Astrocyte (in vitro differentiated cells and primary cell): ENCODE results near the gene ZFP1. TPM values are rescaled to one million over a fixed set of nuclear protein-coding genes. Genes with fewer than 3 reads are reported as not detected.
"Not testable (repeated sequence)": the region's sequence is repeated elsewhere in the genome, so short reads cannot be mapped to it uniquely, and the experiment has no call there.

Source experiments
- DNase-seq: peaks from one replicate; pipeline ENCODE4 v3.0.0-alpha.2; 2010; ENCODE audit warnings: low read depth
- FAIRE-seq: peaks from 2 replicates; lab custom pipeline; 2011; peaks lifted over from hg19 to GRCh38; lab: Jason Lieb, UNC
- H2AFZ ChIP-seq: 2 replicates; pipeline ENCODE4 v1.6.0; 2012; ENCODE audit warnings: low read depth, low read length, inconsistent platforms
- H3K27ac ChIP-seq: 2 replicates; pipeline ENCODE4 v1.5.1; 2011; ENCODE audit warnings: low read depth, low read length, inconsistent platforms
- H3K27me3 ChIP-seq: 2 replicates; pipeline ENCODE4 v1.6.0; 2011; ENCODE audit warnings: low read length, inconsistent platforms; ENCODE audit not compliant: insufficient read depth
- H3K36me3 ChIP-seq: 2 replicates; pipeline ENCODE4 v1.5.1; 2011; ENCODE audit warnings: low read length, inconsistent platforms; ENCODE audit not compliant: insufficient read depth
- H3K4me1 ChIP-seq: 2 replicates; pipeline ENCODE4 v1.5.1; 2011; ENCODE audit warnings: low read length, inconsistent platforms; ENCODE audit not compliant: insufficient read depth
- H3K4me2 ChIP-seq: 2 replicates; pipeline ENCODE4 v1.6.0; 2012; ENCODE audit warnings: low read length, inconsistent platforms
- H3K4me3 ChIP-seq: 2 replicates; pipeline ENCODE4 v1.5.1; 2011; ENCODE audit warnings: low read depth, mild to moderate bottlenecking, low read length, inconsistent platforms; ENCODE audit not compliant: insufficient read depth
- H3K79me2 ChIP-seq: 2 replicates; pipeline ENCODE4 v1.6.0; 2012; ENCODE audit warnings: mild to moderate bottlenecking, low read length, inconsistent platforms; ENCODE audit not compliant: insufficient read depth
- H3K9ac ChIP-seq: 2 replicates; pipeline ENCODE4 v1.6.0; 2012; ENCODE audit warnings: mild to moderate bottlenecking, low read length, inconsistent platforms
- H3K9me3 ChIP-seq: 2 replicates; pipeline ENCODE4 v1.5.1; 2012; ENCODE audit warnings: low read depth, mild to moderate bottlenecking, low read length, inconsistent platforms; ENCODE audit not compliant: insufficient read depth
- H4K20me1 ChIP-seq: 2 replicates; pipeline ENCODE4 v1.6.0; 2012; ENCODE audit warnings: low read length, inconsistent platforms; ENCODE audit not compliant: insufficient read depth
- H3K27ac Mint-ChIP-seq: one replicate; pipeline ENCODE4 v1.8.0; 2021; ENCODE audit warnings: mild to moderate bottlenecking, mixed read lengths; ENCODE audit not compliant: unreplicated experiment
- H3K27me3 Mint-ChIP-seq: one replicate; pipeline ENCODE4 v1.8.0; 2021; ENCODE audit warnings: low read depth, mixed read lengths; ENCODE audit not compliant: unreplicated experiment
- H3K36me3 Mint-ChIP-seq: one replicate; pipeline ENCODE4 v1.8.0; 2021; ENCODE audit warnings: low read depth, mixed read lengths; ENCODE audit not compliant: unreplicated experiment
- H3K4me1 Mint-ChIP-seq: one replicate; pipeline ENCODE4 v1.8.0; 2021; ENCODE audit warnings: low read depth, mixed read lengths; ENCODE audit not compliant: unreplicated experiment
- H3K4me3 Mint-ChIP-seq: one replicate; pipeline ENCODE4 v1.8.0; 2021; ENCODE audit warnings: mild to moderate bottlenecking, moderate library complexity, mixed read lengths; ENCODE audit not compliant: unreplicated experiment
- H3K9me3 Mint-ChIP-seq: one replicate; pipeline ENCODE4 v1.8.0; 2021; ENCODE audit warnings: mild to moderate bottlenecking, mixed read lengths; ENCODE audit not compliant: unreplicated experiment
- EZH2 ChIP-seq: IDR thresholded peaks from 2 replicates; pipeline ENCODE4 v1.6.1; 2012; ENCODE audit warnings: mild to moderate bottlenecking, low read length, inconsistent platforms; ENCODE audit not compliant: insufficient read depth
- total RNA-seq: library from RNA; stranded (reverse); gene quantifications from 2 replicates; pipeline ENCODE4 v1.2.1, GENCODE V29; 2021
- TF ChIP-seq, protein P1 (sequence below): IDR thresholded peaks from 2 replicates; pipeline ENCODE4 v1.5.1; 2011; ENCODE audit warnings: low read depth, mild to moderate bottlenecking, inconsistent platforms, low read length, moderate library complexity; ENCODE audit not compliant: insufficient read depth

Gene ZFP1
- total RNA-seq, 1 donor from 2014 or later, result 8.2 TPM

DNA sequence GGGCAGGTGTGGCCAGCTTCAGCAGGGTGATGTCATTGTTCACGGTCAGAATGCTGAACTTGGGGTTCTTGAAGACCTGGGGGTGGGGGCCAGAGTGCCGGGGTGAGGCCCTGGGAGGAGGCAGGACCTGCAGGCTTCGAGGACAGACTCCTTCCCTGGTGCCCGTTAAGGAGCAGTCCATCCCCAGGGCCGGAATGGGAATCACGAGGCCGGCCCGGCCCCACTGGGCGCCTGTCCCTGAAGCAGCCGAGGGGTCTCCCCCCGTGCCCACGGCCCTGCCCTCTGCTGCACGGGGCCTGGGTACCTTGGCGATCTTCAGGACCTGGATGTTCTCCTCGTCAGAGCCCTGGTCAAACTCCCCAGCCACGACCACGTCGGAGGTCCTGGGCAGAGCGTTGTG lies 57.1 kb downstream of the ZFP1 start:
- not testable (repeated sequence) for H3K9me3 Mint-ChIP-seq, H3K27me3 Mint-ChIP-seq, H3K27ac Mint-ChIP-seq, H3K27ac ChIP-seq, H3K4me1 Mint-ChIP-seq, H3K4me3 ChIP-seq, H3K27me3 ChIP-seq, H3K36me3 Mint-ChIP-seq, H3K4me1 ChIP-seq, H3K4me2 ChIP-seq, FAIRE-seq, H2AFZ ChIP-seq, H3K9ac ChIP-seq, H3K36me3 ChIP-seq, H3K4me3 Mint-ChIP-seq, H4K20me1 ChIP-seq, H3K79me2 ChIP-seq, DNase-seq, H3K9me3 ChIP-seq

DNA sequence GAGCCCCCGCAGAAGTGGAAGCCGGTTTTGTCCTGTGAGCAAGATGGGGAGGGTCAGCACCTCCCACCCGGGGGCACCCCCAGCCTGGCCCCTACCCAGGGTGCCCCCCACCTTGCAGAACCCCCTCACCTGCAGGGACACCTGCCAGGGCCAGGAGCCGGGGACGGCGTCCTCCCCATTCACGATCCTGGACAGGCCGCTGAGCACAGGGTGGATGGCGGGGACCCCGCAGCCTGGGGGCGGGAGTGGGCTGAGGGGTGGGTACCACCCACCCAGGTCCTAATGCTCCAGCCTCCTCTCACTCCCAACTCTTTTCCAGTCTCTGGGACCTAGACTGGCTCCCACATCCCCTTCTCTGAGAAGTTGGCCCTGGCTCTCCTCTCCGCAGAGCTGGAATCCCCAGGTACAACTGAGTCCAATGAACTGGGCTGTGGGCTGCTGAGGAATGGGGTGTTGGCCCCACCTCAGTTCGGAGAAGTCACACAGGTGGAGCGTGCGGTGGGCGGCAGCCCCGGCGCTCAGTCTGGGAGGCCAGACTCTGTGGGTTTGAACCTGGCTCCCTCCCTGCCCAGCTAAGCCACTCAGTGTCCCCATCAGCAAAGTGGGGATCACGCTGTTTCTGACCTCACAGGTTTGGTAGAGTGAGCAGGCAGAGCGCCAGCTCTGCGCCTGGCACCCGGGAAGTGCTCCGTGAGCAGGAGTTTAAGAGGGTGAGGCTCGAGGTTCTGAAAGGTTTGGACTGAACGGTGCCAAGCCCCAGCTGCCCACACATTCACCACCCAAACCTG lies 57.8 kb downstream of the ZFP1 start:
- not testable (repeated sequence) for H2AFZ ChIP-seq, H3K4me1 ChIP-seq, H3K4me3 ChIP-seq, H3K4me2 ChIP-seq, H3K4me3 Mint-ChIP-seq, H3K27me3 Mint-ChIP-seq, DNase-seq, H3K9me3 Mint-ChIP-seq, H3K9me3 ChIP-seq, H3K9ac ChIP-seq, H3K4me1 Mint-ChIP-seq, H3K27ac Mint-ChIP-seq, FAIRE-seq, H3K36me3 ChIP-seq, H3K27ac ChIP-seq, H3K27me3 ChIP-seq, H3K36me3 Mint-ChIP-seq, H4K20me1 ChIP-seq, H3K79me2 ChIP-seq

DNA sequence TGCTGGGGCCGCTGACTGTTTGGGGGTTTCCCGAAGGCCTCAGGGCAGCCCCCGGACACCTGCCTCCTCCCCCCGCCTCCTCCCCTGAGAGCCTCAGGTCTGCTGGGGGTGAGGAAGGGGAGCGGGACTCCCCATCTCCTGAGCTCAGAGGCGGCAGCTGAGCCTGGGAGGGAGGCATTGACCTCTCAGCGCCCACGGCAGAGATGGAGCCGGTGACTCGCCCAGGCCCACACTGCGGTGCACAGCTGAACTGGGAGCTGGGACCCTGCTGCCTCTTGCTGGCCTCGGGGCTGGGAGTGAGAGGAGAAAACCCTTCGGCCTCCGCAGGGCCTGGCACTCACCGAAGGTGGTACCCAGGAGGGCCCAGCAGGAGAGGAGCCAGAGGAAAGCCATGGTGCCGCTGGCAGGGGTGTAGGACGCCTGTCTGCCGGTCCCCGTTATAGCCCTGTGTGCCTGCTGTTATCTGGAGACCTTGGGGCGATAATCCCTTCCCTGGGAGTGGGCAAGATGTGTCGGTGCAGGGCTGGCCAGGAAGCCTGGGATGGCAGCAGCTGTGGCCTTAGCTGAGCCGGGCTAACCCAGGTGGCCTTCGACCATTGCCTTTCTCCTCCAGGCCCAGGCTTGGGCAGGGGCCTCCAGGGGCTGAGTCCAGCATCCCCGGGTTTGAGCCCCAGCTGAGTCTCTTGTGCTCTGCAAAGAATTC lies 58.6 kb downstream of the ZFP1 start, which contains the start of gene CTRB2:
CTRB2 (minus strand) TSS at position 413 of the 703 bp plus-strand sequence; CDS start at position 393, 20 bp downstream.
- H3K9ac ChIP-seq, result no peak within 1 kb of the TSS
- H3K79me2 ChIP-seq, result no peaks in the 10 kb centered on the region
- Mint-ChIP-seq H3K27me3 (peaks cover 7% of the 10 kb centered on the region), H3K9me3 (no peaks in the 10 kb centered on the region), H3K4me3 (peak within 1 kb of the TSS; percentile 20), H3K4me1 (peaks cover 2% of the 10 kb centered on the region), H3K27ac (peak within 1 kb of the TSS; percentile 41), H3K36me3 (no peaks in the 10 kb centered on the region)
- no peak within 1 kb of the TSS for H3K4me2 ChIP-seq
- no peak within 1 kb of the TSS for H2AFZ ChIP-seq
- no peaks in the 10 kb centered on the region for H3K9me3 ChIP-seq
- FAIRE-seq (no peak), DNase-seq (no peak)
- no peaks in the 10 kb centered on the region for H3K36me3 ChIP-seq
- H3K4me1 ChIP-seq, result peaks cover 3% of the 10 kb centered on the region
- H3K4me3 ChIP-seq, result no peak within 1 kb of the TSS
- TF ChIP-seq EZH2, result no peak
- TF ChIP-seq, protein P1, sequence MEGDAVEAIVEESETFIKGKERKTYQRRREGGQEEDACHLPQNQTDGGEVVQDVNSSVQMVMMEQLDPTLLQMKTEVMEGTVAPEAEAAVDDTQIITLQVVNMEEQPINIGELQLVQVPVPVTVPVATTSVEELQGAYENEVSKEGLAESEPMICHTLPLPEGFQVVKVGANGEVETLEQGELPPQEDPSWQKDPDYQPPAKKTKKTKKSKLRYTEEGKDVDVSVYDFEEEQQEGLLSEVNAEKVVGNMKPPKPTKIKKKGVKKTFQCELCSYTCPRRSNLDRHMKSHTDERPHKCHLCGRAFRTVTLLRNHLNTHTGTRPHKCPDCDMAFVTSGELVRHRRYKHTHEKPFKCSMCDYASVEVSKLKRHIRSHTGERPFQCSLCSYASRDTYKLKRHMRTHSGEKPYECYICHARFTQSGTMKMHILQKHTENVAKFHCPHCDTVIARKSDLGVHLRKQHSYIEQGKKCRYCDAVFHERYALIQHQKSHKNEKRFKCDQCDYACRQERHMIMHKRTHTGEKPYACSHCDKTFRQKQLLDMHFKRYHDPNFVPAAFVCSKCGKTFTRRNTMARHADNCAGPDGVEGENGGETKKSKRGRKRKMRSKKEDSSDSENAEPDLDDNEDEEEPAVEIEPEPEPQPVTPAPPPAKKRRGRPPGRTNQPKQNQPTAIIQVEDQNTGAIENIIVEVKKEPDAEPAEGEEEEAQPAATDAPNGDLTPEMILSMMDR, result no peak
- no peak within 1 kb of the TSS for H3K27ac ChIP-seq
- no peaks in the 10 kb centered on the region for H3K27me3 ChIP-seq
- H4K20me1 ChIP-seq, result no peaks in the 10 kb centered on the region
